Medulla oblongata (tissue), 1 donor: ENCODE measurements around the gene PCDHA5.

Experiments
- DNase-seq: peaks from one replicate; pipeline ENCODE4 v3.0.0-alpha.2; 2015; ENCODE audit errors: extremely low spot score

Gene PCDHA5

DNA sequence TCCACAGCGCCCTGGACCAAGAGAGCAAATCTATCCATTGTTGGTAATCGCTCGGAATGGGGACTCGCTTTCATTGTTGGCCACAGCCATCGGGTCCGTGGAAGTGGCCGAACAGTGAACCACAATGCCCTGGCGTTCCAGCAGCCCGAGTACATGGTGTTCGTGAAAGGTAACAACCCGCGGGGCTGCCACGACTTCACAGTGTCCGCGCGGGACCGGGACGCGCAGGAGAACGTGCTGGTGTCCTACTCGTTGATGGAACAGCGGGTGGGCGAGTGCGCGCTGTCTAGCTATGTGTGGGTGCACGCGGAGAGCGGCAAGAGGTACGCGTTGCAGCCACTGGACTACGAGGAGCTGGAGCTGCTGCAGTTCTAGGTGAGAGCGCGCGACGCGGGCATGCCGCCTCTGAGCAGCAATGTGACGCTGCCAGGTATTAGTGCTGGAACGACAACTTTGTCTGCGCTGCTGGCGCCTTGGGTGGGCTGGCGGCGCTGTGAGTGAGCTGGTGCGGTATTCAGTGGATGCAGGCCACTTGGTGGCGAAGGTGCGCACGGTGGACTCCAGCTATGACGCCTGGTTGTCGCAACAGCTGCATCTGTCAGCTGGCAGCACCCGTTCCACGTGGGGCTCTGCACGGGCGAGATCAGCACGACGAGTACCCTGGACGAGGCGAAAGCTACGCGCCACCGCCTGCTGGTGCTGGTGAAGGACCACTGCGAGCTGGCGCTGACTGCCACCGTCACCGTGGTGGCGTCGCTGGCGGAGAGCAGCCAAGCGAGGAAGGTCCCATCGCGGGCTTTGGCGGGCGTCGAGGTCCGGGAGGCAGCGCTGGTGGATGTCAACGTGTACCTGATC, 41.3 kb downstream of the PCDHA5 start:
- no peak for DNase-seq

DNA sequence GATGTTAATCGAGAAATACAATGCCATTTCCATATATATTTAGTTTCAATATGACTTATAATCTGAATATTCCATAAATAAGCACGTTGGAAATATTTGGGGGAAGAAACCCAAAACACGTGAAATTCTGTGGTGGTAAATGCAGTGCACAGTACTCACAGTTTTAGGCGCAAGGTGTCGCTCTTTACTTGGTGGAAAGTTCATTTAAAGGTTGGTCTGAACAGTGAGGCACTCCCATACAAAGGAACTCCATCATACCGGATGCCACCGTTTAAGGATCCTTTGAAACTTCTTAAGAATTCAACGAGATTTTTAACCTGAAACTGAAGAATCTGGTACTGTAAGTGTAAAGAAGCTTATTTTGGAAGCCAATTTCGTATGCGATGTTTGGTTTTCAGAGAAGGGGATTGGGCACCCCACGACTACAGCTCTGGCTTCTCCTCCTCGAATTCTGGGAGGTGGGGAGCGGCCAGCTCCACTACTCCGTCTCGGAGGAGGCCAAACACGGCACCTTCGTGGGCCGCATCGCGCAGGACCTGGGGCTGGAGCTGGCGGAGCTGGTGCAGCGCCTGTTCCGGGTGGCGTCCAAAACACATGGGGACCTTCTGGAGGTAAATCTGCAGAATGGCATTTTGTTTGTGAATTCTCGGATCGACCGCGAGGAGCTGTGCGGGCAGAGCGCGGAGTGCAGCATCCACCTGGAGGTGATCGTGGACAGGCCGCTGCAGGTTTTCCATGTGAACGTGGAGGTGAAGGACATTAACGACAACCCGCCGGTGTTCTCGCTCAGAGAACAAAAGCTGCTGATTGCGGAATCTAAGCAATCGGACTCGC, 47.5 kb downstream of the PCDHA5 start, which contains the start of gene PCDHA11:
PCDHA11 (plus strand) TSS at position 237 of the 834 bp plus-strand sequence; CDS start at position 384, 147 bp downstream.
- peak; percentile 70 for DNase-seq

DNA sequence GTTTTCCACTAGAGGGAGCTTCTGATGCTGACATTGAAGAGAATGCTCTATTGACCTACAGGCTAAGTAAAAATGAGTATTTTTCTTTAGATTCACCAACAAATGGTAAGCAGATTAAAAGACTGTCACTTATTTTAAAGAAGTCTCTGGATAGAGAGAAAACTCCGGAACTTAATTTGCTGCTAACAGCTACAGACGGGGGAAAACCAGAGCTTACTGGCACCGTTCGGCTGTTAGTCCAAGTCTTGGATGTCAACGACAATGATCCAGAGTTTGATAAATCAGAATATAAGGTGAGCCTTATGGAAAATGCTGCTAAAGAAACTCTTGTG, 48.1 kb downstream of the PCDHA5 start:
- DNase-seq, result no peak

DNA sequence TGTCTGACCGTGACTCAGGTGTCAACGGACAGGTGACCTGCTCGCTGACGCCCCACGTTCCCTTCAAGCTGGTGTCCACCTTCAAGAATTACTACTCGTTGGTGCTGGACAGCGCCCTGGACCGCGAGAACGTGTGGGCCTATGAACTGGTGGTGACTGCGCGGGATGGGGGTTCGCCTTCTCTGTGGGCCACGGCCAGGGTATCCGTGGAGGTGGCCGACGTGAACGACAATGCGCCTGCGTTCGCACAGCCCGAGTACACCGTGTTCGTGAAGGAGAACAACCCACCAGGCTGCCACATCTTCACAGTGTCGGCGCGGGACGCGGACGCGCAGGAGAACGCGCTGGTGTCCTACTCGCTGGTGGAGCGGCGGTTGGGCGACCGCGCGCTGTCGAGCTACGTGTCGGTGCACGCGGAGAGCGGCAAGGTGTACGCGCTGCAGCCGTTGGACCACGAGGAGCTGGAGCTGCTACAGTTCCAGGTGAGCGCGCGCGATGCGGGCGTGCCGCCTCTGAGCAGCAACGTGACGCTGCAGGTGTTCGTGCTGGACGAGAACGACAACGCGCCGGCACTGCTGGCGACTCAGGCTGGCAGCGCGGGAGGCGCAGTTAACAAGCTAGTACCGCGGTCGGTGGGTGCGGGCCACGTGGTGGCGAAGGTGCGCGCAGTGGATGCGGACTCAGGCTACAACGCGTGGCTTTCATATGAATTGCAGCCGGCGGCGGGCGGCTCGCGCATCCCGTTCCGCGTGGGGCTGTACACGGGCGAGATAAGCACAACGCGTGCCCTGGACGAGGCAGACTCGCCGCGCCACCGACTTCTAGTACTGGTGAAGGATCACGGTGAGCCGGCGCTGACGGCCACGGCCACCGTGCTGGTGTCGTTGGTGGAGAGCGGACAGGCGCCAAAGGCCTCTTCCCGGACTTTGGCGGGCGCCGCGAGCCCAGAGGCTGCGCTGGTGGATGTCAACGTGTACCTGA, 49.1 kb downstream of the PCDHA5 start:
- DNase-seq, result no peak
